ENCODE results near the gene ACAD9. TPM values are rescaled to one million over a fixed set of nuclear protein-coding genes. Genes with fewer than 3 reads are reported as not detected.

The ACAD9 gene
- total RNA-seq, 4 donors from 2014 or later: 27.3 to 91.2 (median 49.5) TPM

GRCh38 chr3:128902426-128902825 is 23.0 kb downstream of the ACAD9 start:
- Histone ChIP-seq H3K27ac (no peak overlapping the region), H3K9me3 (no peaks in the 10 kb centered on the region), H3K4me1 (no peaks in the 10 kb centered on the region), H3K36me3 (peaks cover 0 to 98% (median 0%) of the 10 kb centered on the region in 3 donors), H3K4me3 (no peak overlapping the region), H3K27me3 (no peaks in the 10 kb centered on the region)
- TF ChIP-seq CTCF (IDR thresholded peaks at IDR 0.05) (no peak), POLR2A (IDR thresholded peaks at IDR 0.05) (no peak)
- DNase-seq: no peak

- Histone ChIP-seq H3K9me3 (no peaks in the 10 kb centered on the region), H3K27ac (no peak overlapping the region), H3K36me3 (peaks cover 0 to 98% (median 0%) of the 10 kb centered on the region in 3 donors), H3K27me3 (no peaks in the 10 kb centered on the region), H3K4me3 (no peak overlapping the region), H3K4me1 (no peaks in the 10 kb centered on the region)
- no peak for DNase-seq
- TF ChIP-seq CTCF (IDR thresholded peaks at IDR 0.05) (no peak), POLR2A (IDR thresholded peaks at IDR 0.05) (no peak)
Observed at GRCh38 chr3:128903501-128903900, 24.1 kb downstream of the ACAD9 start.

- Histone ChIP-seq H3K9me3 (no peaks in the 10 kb centered on the region), H3K36me3 (peaks cover 0 to 100% (median 0%) of the 10 kb centered on the region in 3 donors), H3K27me3 (no peaks in the 10 kb centered on the region), H3K27ac (no peak overlapping the region), H3K4me1 (no peaks in the 10 kb centered on the region), H3K4me3 (no peak overlapping the region)
- no peak for DNase-seq
- TF ChIP-seq CTCF (IDR thresholded peaks at IDR 0.05) (no peak), POLR2A (IDR thresholded peaks at IDR 0.05) (no peak)
Observed at GRCh38 chr3:128906031-128906803, 26.8 kb downstream of the ACAD9 start.

- H3K27me3 ChIP-seq: no peaks in the 10 kb centered on the region
- H3K4me3 ChIP-seq: no peak overlapping the region
- no peaks in the 10 kb centered on the region for H3K9me3 ChIP-seq
- no peak for DNase-seq
- TF ChIP-seq POLR2A (IDR thresholded peaks at IDR 0.05) (no peak), CTCF (IDR thresholded peaks at IDR 0.05) (no peak)
- H3K27ac ChIP-seq: no peak overlapping the region
- no peaks in the 10 kb centered on the region for H3K4me1 ChIP-seq
- peaks cover 0 to 100% (median 0%) of the 10 kb centered on the region in 3 donors for H3K36me3 ChIP-seq
Observed at GRCh38 chr3:128906804-128907525, 27.5 kb downstream of the ACAD9 start.

GRCh38 chr3:128907706-128908445 is 28.5 kb downstream of the ACAD9 start:
- no peak for DNase-seq
- H3K27me3 ChIP-seq: no peaks in the 10 kb centered on the region
- H3K36me3 ChIP-seq: peaks cover 0 to 100% (median 0%) of the 10 kb centered on the region in 3 donors
- TF ChIP-seq CTCF (IDR thresholded peaks at IDR 0.05) (no peak), POLR2A (IDR thresholded peaks at IDR 0.05) (no peak)
- H3K27ac ChIP-seq: no peak overlapping the region
- no peaks in the 10 kb centered on the region for H3K9me3 ChIP-seq
- H3K4me1 ChIP-seq: no peaks in the 10 kb centered on the region
- no peak overlapping the region for H3K4me3 ChIP-seq
